OCI-LY7 (cell line): ENCODE measurements around the gene CST2. TPM values are rescaled to one million over a fixed set of nuclear protein-coding genes. Genes with fewer than 3 reads are reported as not detected.
"Not testable (repeated sequence)": the region's sequence is repeated elsewhere in the genome, so short reads cannot be mapped to it uniquely, and the experiment has no call there.

ENCODE experiments used
- BruUV-seq: library from RNA; stranded (reverse); fragments of 400-500 nt; replicated peaks from 2 replicates; lab custom pipeline; 2021; lab: Mats Ljungman, UMichigan
- CTCF ChIA-PET: fragments of 300-600 bp; sonication (Branson Sonifier 250); formaldehyde crosslinking; loops from one replicate; lab custom pipeline; 2022; ENCODE audit warnings: antibody characterized with exemption; ENCODE audit not compliant: unreplicated experiment; lab: Charles Lee
- POLR2A ChIA-PET: fragments of 300-600 bp; sonication (Branson Sonifier 250); formaldehyde crosslinking; loops from one replicate; lab custom pipeline; 2022; ENCODE audit warnings: antibody characterized with exemption; lab: Charles Lee
- DNase-seq: peaks from one replicate; pipeline ENCODE4 v3.0.0-alpha.2; 2015; ENCODE audit warnings: low spot score
- H2AFZ ChIP-seq: fragments of 200-600 bp; sonication (generic), shearing (Covaris generic); 2 replicates; pipeline ENCODE4 v1.6.1; 2014; ENCODE audit warnings: mild to moderate bottlenecking, antibody characterized with exemption, low read length, moderate library complexity
- H3K27ac ChIP-seq: fragments of 200-600 bp; sonication (generic); 2 replicates; pipeline ENCODE4 v1.5.1; 2014; ENCODE audit warnings: mixed run types, low read depth, mild to moderate bottlenecking, moderate library complexity, low read length, inconsistent platforms; ENCODE audit not compliant: poor library complexity, severe bottlenecking
- H3K36me3 ChIP-seq: fragments of 200-600 bp; sonication (generic); 2 replicates; pipeline ENCODE4 v1.6.1; 2014; ENCODE audit warnings: mild to moderate bottlenecking, antibody characterized with exemption, low read length, moderate library complexity, mixed read lengths; ENCODE audit not compliant: insufficient read depth
- H3K4me1 ChIP-seq: fragments of 200-600 bp; sonication (generic); 2 replicates; pipeline ENCODE4 v1.5.1; 2014; ENCODE audit warnings: mild to moderate bottlenecking, low read length; ENCODE audit not compliant: insufficient read depth, poor library complexity, severe bottlenecking
- H3K4me2 ChIP-seq: fragments of 200-600 bp; sonication (generic); 2 replicates; pipeline ENCODE4 v1.6.1; 2014; ENCODE audit warnings: mild to moderate bottlenecking, low read length
- H3K4me3 ChIP-seq: fragments of 200-600 bp; sonication (generic); 2 replicates; pipeline ENCODE4 v1.5.1; 2014; ENCODE audit warnings: mild to moderate bottlenecking, low read depth, low read length; ENCODE audit not compliant: poor library complexity, severe bottlenecking
- H3K79me2 ChIP-seq: fragments of 200-600 bp; sonication (generic); 2 replicates; pipeline ENCODE4 v1.6.1; 2016; ENCODE audit warnings: low read depth, mild to moderate bottlenecking, low read length, moderate library complexity, mixed read lengths; ENCODE audit not compliant: insufficient read depth
- H3K9me2 ChIP-seq: fragments of 200-600 bp; sonication (generic); 2 replicates; pipeline ENCODE4 v1.6.1; 2016; ENCODE audit warnings: mild to moderate bottlenecking, low read length, mixed read lengths; ENCODE audit not compliant: insufficient read depth
- H3K9me3 ChIP-seq: fragments of 200-600 bp; sonication (generic); 2 replicates; pipeline ENCODE4 v1.6.1; 2014; ENCODE audit warnings: mild to moderate bottlenecking, mixed run types, low read length, mixed read lengths
- H4K20me1 ChIP-seq: fragments of 200-600 bp; sonication (generic); 2 replicates; pipeline ENCODE4 v1.6.1; 2014; ENCODE audit warnings: mild to moderate bottlenecking, antibody characterized with exemption, low read length, moderate library complexity, mixed read lengths; ENCODE audit not compliant: insufficient read depth
- EZH2phosphoT487 ChIP-seq: fragments of 200-600 bp; sonication (generic); IDR thresholded peaks from 2 replicates; pipeline ENCODE4 v1.6.1; 2018; ENCODE audit warnings: low read depth, borderline replicate concordance, mild to moderate bottlenecking, mixed run types, antibody characterized with exemption, low read length, moderate library complexity, mixed read lengths
- intact Hi-C: fragments of 100-400 bp; cut with micrococcal nuclease; formaldehyde crosslinking; loops from one replicate; pipeline ENCODE4 v1.10.0; 2022; ENCODE audit not compliant: unreplicated experiment
- total RNA-seq, 2 experiments: library from RNA; depleted of rRNA in 1 of 2; stranded (reverse); fragments of >200 nt in 1 of 2; shearing (Covaris generic) in 1 of 2; gene quantifications; 2 replicates each; pipeline ENCODE4 v1.2.3, GENCODE V29; 2014 to 2022
- TF ChIP-seq, protein P1 (sequence below): fragments of 200-600 bp; sonication (generic); conservative IDR thresholded peaks from 2 replicates; pipeline ENCODE4 v1.5.1; 2014; ENCODE audit warnings: mild to moderate bottlenecking, antibody characterized with exemption, low read length, moderate library complexity, mixed read lengths

CST2 gene
- total RNA-seq, 2 experiments from 2014 or later: not detected

DNA sequence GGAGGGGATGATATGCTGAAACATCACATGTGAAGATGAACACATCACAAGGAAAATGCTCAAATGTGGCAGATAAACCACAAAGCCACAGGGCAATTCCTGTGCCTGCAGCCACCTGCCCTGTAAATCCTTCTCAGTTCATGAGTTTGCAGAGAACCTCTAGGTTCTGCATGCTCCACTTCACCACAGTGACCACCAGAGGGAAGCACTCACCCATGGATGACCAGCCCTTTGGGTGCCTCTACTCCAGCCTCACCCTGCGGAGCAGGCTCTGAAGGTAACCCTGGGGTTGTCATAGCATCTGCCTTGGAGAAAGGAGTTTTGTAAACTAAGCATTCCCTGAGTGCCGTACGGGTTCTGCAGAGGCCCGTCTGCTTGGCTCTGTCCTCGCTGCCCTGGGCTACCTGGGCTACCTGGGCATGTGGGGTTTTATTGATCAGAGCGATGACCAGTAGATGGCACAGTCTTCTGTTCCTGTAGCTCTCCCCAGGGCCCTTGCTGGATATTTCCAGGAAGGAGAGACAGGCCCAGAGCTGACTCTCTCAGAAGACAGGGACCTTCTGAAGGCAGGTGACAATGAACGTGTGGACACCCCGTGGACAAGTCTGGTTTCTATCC, 44.1 kb downstream of the CST2 start:
- ChIA-PET CTCF (no interaction called here), POLR2A (no interaction called here)
- intact Hi-C loops: no loop called here
- no TSS peak for BruUV-seq
- Histone ChIP-seq H3K9me2 (no peaks in the 10 kb centered on the region), H3K27ac (no peak overlapping the region), H3K79me2 (no peaks in the 10 kb centered on the region), H3K4me3 (no peak overlapping the region), H3K36me3 (no peaks in the 10 kb centered on the region), H4K20me1 (no peaks in the 10 kb centered on the region), H2AFZ (no peak overlapping the region), H3K9me3 (no peaks in the 10 kb centered on the region), H3K4me1 (no peaks in the 10 kb centered on the region), H3K4me2 (no peak overlapping the region)
- DNase-seq: peak; percentile 8
- no peak for TF ChIP-seq EZH2phosphoT487
- TF ChIP-seq, protein P1, sequence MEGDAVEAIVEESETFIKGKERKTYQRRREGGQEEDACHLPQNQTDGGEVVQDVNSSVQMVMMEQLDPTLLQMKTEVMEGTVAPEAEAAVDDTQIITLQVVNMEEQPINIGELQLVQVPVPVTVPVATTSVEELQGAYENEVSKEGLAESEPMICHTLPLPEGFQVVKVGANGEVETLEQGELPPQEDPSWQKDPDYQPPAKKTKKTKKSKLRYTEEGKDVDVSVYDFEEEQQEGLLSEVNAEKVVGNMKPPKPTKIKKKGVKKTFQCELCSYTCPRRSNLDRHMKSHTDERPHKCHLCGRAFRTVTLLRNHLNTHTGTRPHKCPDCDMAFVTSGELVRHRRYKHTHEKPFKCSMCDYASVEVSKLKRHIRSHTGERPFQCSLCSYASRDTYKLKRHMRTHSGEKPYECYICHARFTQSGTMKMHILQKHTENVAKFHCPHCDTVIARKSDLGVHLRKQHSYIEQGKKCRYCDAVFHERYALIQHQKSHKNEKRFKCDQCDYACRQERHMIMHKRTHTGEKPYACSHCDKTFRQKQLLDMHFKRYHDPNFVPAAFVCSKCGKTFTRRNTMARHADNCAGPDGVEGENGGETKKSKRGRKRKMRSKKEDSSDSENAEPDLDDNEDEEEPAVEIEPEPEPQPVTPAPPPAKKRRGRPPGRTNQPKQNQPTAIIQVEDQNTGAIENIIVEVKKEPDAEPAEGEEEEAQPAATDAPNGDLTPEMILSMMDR: peak; percentile 71

- BruUV-seq, H3K79me2 ChIP-seq, H3K4me3 ChIP-seq, H3K9me3 ChIP-seq, H3K27ac ChIP-seq, H3K4me1 ChIP-seq, H2AFZ ChIP-seq, H3K36me3 ChIP-seq, H3K4me2 ChIP-seq, CTCF ChIA-PET, intact Hi-C loops, H3K9me2 ChIP-seq, DNase-seq, POLR2A ChIA-PET, H4K20me1 ChIP-seq: not testable (repeated sequence)
These were observed 47.9 kb downstream of the CST2 start for GRCh38 chr20:23778676-23779075.

DNA sequence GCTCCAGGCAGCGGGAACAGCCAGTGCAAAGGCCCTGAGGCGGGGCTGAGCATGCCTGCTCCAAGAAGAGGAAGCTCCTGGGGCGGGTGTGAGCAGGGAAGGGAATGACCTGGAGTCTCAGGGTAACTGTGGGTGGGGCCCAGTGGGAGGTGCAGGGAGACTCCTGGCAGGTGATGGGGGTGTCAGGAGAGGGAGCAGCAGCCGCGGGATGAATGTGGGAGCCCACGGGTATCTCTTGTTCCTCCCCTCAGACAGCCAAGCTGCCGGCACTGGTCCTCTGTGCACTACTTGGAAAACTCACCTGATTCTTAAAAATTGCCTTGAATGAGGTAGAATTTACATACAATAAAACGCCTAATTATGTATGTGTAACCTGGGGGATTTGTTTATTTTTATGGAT, 49.1 kb downstream of the CST2 start:
- intact Hi-C loops, H4K20me1 ChIP-seq, H3K27ac ChIP-seq, H2AFZ ChIP-seq, H3K9me2 ChIP-seq, H3K9me3 ChIP-seq, CTCF ChIA-PET, DNase-seq, H3K4me3 ChIP-seq, BruUV-seq, H3K4me1 ChIP-seq, H3K36me3 ChIP-seq, POLR2A ChIA-PET, H3K4me2 ChIP-seq, H3K79me2 ChIP-seq: not testable (repeated sequence)
